Effector memory CD8-positive, alpha-beta T cell (primary cell): ENCODE data around the gene CHRNA4.
A peak's percentile ranks its signal among the peaks of the same experiment; 100 is the strongest.
"Not testable (repeated sequence)": the region's sequence is repeated elsewhere in the genome, so short reads cannot be mapped to it uniquely, and the experiment has no call there.

Source experiments
- ATAC-seq: fragments of 150-1000 bp; cut with Tn5 transposase; replicated peaks from 2 replicates; pipeline ENCODE4 v1.10.0; 2021; ENCODE audit warnings: mild to moderate bottlenecking, moderate library complexity
- DNase-seq, 3 experiments: peaks; one replicate each; pipeline ENCODE4 v3.0.0; 2021
- H3K27ac Mint-ChIP-seq, 2 donors: one replicate each; pipeline ENCODE4 v1.8.0; 2022; ENCODE audit warnings: mild to moderate bottlenecking in 2 of 2, mixed read lengths in 2 of 2, moderate library complexity in 2 of 2
- H3K27me3 Mint-ChIP-seq, 2 donors: one replicate each; pipeline ENCODE4 v1.8.0; 2022; ENCODE audit warnings: mixed read lengths in 2 of 2
- H3K36me3 Mint-ChIP-seq: one replicate; pipeline ENCODE4 v1.8.0; 2022; ENCODE audit warnings: mild to moderate bottlenecking, moderate library complexity, mixed read lengths; ENCODE audit not compliant: insufficient read depth
- H3K4me1 Mint-ChIP-seq, 2 donors: one replicate each; pipeline ENCODE4 v1.8.0; 2022; ENCODE audit warnings: low read depth in 2 of 2, mixed read lengths in 2 of 2
- H3K4me3 Mint-ChIP-seq, 2 donors: one replicate each; pipeline ENCODE4 v1.8.0; 2022; ENCODE audit warnings: mild to moderate bottlenecking in 2 of 2, mixed read lengths in 2 of 2, moderate library complexity in 2 of 2
- H3K9me3 Mint-ChIP-seq, 2 donors: one replicate each; pipeline ENCODE4 v1.8.0; 2022; ENCODE audit warnings: mixed read lengths in 2 of 2

The CHRNA4 gene

GRCh38 chr20:63393566-63393965 lies 32.4 kb upstream of the CHRNA4 start:
- DNase-seq (no peak), ATAC-seq (no peak)
- Mint-ChIP-seq H3K4me3 (no peak overlapping the region), H3K4me1 (no peaks in the 10 kb centered on the region), H3K27ac (no peak overlapping the region), H3K27me3 (peaks cover 30 to 59% of the 10 kb centered on the region in 2 donors), H3K36me3 (no peaks in the 10 kb centered on the region), H3K9me3 (no peaks in the 10 kb centered on the region)

GRCh38 chr20:63392465-63393365 lies 31.6 kb upstream of the CHRNA4 start:
- Mint-ChIP-seq H3K4me1 (no peaks in the 10 kb centered on the region), H3K27me3 (peaks cover 36 to 68% of the 10 kb centered on the region in 2 donors)

GRCh38 chr20:63387917-63388316 lies 26.8 kb upstream of the CHRNA4 start:
- ATAC-seq, result no peak
- peak overlapping the region in 1 of 2 donors; percentile 10 for H3K27ac Mint-ChIP-seq
- peaks cover 17 to 39% of the 10 kb centered on the region in 2 donors for H3K27me3 Mint-ChIP-seq

More at GRCh38 chr20:63392465-63393365, 31.6 kb upstream of the CHRNA4 start:
- H3K36me3 Mint-ChIP-seq, result no peaks in the 10 kb centered on the region
- H3K9me3 Mint-ChIP-seq, result no peaks in the 10 kb centered on the region
- H3K4me3 Mint-ChIP-seq, result no peak overlapping the region
- no peak overlapping the region for H3K27ac Mint-ChIP-seq
- no peak for DNase-seq
- no peak for ATAC-seq

GRCh38 chr20:63387393-63387792 lies 26.2 kb upstream of the CHRNA4 start:
- Mint-ChIP-seq H3K27me3 (peaks cover 15 to 39% of the 10 kb centered on the region in 2 donors), H3K4me3 (no peak overlapping the region), H3K36me3 (no peaks in the 10 kb centered on the region), H3K4me1 (no peaks in the 10 kb centered on the region), H3K27ac (no peak overlapping the region), H3K9me3 (peaks cover 8 to 24% of the 10 kb centered on the region in 2 donors)
- ATAC-seq, result no peak
- no peak for DNase-seq

More at GRCh38 chr20:63387917-63388316, 26.8 kb upstream of the CHRNA4 start:
- no peak for DNase-seq
- Mint-ChIP-seq H3K9me3 (peaks cover 8 to 24% of the 10 kb centered on the region in 2 donors), H3K4me3 (no peak overlapping the region), H3K4me1 (no peaks in the 10 kb centered on the region), H3K36me3 (no peaks in the 10 kb centered on the region)

GRCh38 chr20:63386491-63386890 lies 25.3 kb upstream of the CHRNA4 start:
- Mint-ChIP-seq H3K27me3 (peaks cover 11 to 39% of the 10 kb centered on the region in 2 donors), H3K36me3 (no peaks in the 10 kb centered on the region), H3K9me3 (peaks cover 8 to 24% of the 10 kb centered on the region in 2 donors), H3K4me3 (no peak overlapping the region), H3K27ac (peak overlapping the region in 1 of 2 donors; percentile 25), H3K4me1 (no peaks in the 10 kb centered on the region)
- ATAC-seq (no peak), DNase-seq (no peak)

- Mint-ChIP-seq H3K27ac (peak overlapping the region in 1 of 2 donors; percentile 25), H3K4me3 (no peak overlapping the region), H3K4me1 (no peaks in the 10 kb centered on the region), H3K9me3 (peaks cover 8 to 24% of the 10 kb centered on the region in 2 donors), H3K27me3 (peaks cover 10 to 32% of the 10 kb centered on the region in 2 donors), H3K36me3 (no peaks in the 10 kb centered on the region)
- ATAC-seq (no peak), DNase-seq (no peak)
These were observed 24.7 kb upstream of the CHRNA4 start for GRCh38 chr20:63385819-63386218.

GRCh38 chr20:63384336-63384735 lies 23.2 kb upstream of the CHRNA4 start:
- no peak for DNase-seq
- H3K4me1 Mint-ChIP-seq, result no peaks in the 10 kb centered on the region
- no peak for ATAC-seq
- peaks cover 6 to 40% of the 10 kb centered on the region in 2 donors for H3K27me3 Mint-ChIP-seq
- H3K36me3 Mint-ChIP-seq, result no peaks in the 10 kb centered on the region
- H3K4me3 Mint-ChIP-seq, result no peak overlapping the region
- H3K9me3 Mint-ChIP-seq, result peaks cover 8 to 24% of the 10 kb centered on the region in 2 donors
- no peak overlapping the region for H3K27ac Mint-ChIP-seq

GRCh38 chr20:63383556-63383955 lies 22.4 kb upstream of the CHRNA4 start:
- Mint-ChIP-seq H3K27me3 (peaks cover 13 to 47% of the 10 kb centered on the region in 2 donors), H3K4me3 (no peak overlapping the region), H3K36me3 (no peaks in the 10 kb centered on the region), H3K27ac (no peak overlapping the region), H3K9me3 (peaks cover 8 to 24% of the 10 kb centered on the region in 2 donors), H3K4me1 (no peaks in the 10 kb centered on the region)
- DNase-seq (no peak), ATAC-seq (no peak)

GRCh38 chr20:63382551-63383300 lies 21.6 kb upstream of the CHRNA4 start:
- Mint-ChIP-seq H3K27ac (no peak overlapping the region), H3K36me3 (no peaks in the 10 kb centered on the region), H3K4me1 (no peaks in the 10 kb centered on the region), H3K27me3 (peaks cover 10 to 45% of the 10 kb centered on the region in 2 donors), H3K9me3 (peaks cover 8 to 24% of the 10 kb centered on the region in 2 donors), H3K4me3 (no peak overlapping the region)
- DNase-seq (no peak), ATAC-seq (no peak)

- Mint-ChIP-seq H3K4me1 (no peaks in the 10 kb centered on the region), H3K9me3 (peaks cover 8 to 20% of the 10 kb centered on the region in 2 donors), H3K27ac (no peak overlapping the region), H3K4me3 (no peak overlapping the region), H3K27me3 (peaks cover 16 to 51% of the 10 kb centered on the region in 2 donors), H3K36me3 (no peaks in the 10 kb centered on the region)
- DNase-seq, result peak; percentile 11 to 27 (median 23)
- ATAC-seq, result no peak
These were observed 20.8 kb upstream of the CHRNA4 start for GRCh38 chr20:63381781-63382431.

GRCh38 chr20:63380346-63380870 lies 19.3 kb upstream of the CHRNA4 start:
- ATAC-seq (no peak), DNase-seq (no peak)
- Mint-ChIP-seq H3K27me3 (peaks cover 22 to 61% of the 10 kb centered on the region in 2 donors), H3K36me3 (no peaks in the 10 kb centered on the region), H3K27ac (no peak overlapping the region), H3K4me3 (no peak overlapping the region), H3K4me1 (no peaks in the 10 kb centered on the region), H3K9me3 (peaks cover 0 to 5% of the 10 kb centered on the region in 2 donors)

GRCh38 chr20:63379872-63380271 lies 18.7 kb upstream of the CHRNA4 start:
- H3K4me3 Mint-ChIP-seq, DNase-seq, ATAC-seq, H3K4me1 Mint-ChIP-seq, H3K27ac Mint-ChIP-seq, H3K9me3 Mint-ChIP-seq, H3K36me3 Mint-ChIP-seq: not testable (repeated sequence)
- H3K27me3 Mint-ChIP-seq, result peaks cover 22 to 61% of the 10 kb centered on the region in 2 donors

GRCh38 chr20:63379296-63379695 lies 18.1 kb upstream of the CHRNA4 start:
- Mint-ChIP-seq H3K4me3 (no peak overlapping the region), H3K36me3 (no peaks in the 10 kb centered on the region), H3K9me3 (no peaks in the 10 kb centered on the region), H3K4me1 (no peaks in the 10 kb centered on the region), H3K27ac (no peak overlapping the region), H3K27me3 (peaks cover 22 to 65% of the 10 kb centered on the region in 2 donors)
- ATAC-seq, result no peak
- DNase-seq, result no peak
